Neural cell (in vitro differentiated cells): Measurements from ENCODE around the gene LRRC3.

Experiments
- EP300 ChIP-seq: fragments of 450-650 bp; conservative IDR thresholded peaks from 2 replicates; pipeline ENCODE4 v1.6.1; 2014; ENCODE audit warnings: antibody characterized with exemption, mild to moderate bottlenecking, moderate library complexity; ENCODE audit not compliant: poor library complexity, severe bottlenecking
- EZH2 ChIP-seq: fragments of 200-600, 300-800 bp; shearing (Covaris generic), sonication (generic); IDR thresholded peaks from 2 replicates; pipeline ENCODE4 v1.6.1; 2014; ENCODE audit warnings: antibody characterized with exemption, low read length, borderline replicate concordance, mild to moderate bottlenecking; ENCODE audit not compliant: insufficient read depth, poor library complexity, severe bottlenecking
- SMC3 ChIP-seq: fragments of 450-650 bp; conservative IDR thresholded peaks from 2 replicates; pipeline ENCODE4 v1.6.1; 2014; ENCODE audit warnings: antibody characterized with exemption, mild to moderate bottlenecking, moderate library complexity; ENCODE audit not compliant: poor library complexity
- TF ChIP-seq, protein P1 (sequence below): fragments of 450-650 bp; IDR thresholded peaks from 2 replicates; pipeline ENCODE4 v1.5.1; 2014; ENCODE audit warnings: antibody characterized with exemption, mild to moderate bottlenecking, moderate library complexity; ENCODE audit not compliant: poor library complexity, severe bottlenecking
- TF ChIP-seq, protein P2 (sequence below): IDR thresholded peaks from 2 replicates; pipeline ENCODE4 v1.6.1; 2012; ENCODE audit warnings: borderline replicate concordance

DNA sequence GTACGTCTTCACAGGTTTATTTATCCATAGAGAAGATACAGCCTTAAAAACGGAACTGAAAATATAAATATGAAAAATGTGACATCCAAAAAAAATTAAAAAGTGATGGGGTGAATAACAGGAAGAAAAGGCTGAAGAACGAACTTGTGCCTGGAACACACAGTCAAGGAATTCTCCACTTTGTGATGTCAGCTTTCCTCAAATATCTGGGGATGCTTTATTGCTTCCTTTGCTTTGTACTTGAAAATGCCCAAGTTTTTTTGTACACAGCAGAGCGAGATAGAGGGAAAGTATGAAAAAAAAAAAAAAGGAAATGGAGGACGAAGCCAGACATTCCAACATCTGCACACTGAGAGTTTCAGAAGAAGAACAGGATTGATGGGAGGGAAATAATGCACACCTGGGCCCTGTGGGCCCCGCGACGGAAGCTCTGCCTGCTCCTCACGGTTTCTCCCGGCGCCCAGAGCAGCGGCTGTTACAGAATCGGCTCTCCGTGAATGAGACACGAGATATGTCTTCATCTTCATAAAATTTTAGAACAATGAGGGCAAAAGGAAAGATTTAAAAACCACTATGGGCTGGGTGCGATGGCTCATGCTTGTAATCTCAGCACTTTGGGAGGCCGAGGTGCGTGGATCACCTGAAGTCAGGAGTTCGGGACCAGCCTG lies 10.0 kb upstream of the LRRC3 start:
- TF ChIP-seq, protein P1, sequence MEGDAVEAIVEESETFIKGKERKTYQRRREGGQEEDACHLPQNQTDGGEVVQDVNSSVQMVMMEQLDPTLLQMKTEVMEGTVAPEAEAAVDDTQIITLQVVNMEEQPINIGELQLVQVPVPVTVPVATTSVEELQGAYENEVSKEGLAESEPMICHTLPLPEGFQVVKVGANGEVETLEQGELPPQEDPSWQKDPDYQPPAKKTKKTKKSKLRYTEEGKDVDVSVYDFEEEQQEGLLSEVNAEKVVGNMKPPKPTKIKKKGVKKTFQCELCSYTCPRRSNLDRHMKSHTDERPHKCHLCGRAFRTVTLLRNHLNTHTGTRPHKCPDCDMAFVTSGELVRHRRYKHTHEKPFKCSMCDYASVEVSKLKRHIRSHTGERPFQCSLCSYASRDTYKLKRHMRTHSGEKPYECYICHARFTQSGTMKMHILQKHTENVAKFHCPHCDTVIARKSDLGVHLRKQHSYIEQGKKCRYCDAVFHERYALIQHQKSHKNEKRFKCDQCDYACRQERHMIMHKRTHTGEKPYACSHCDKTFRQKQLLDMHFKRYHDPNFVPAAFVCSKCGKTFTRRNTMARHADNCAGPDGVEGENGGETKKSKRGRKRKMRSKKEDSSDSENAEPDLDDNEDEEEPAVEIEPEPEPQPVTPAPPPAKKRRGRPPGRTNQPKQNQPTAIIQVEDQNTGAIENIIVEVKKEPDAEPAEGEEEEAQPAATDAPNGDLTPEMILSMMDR = no peak
- no peak for TF ChIP-seq EZH2
- no peak for TF ChIP-seq SMC3
- no peak for TF ChIP-seq EP300
- TF ChIP-seq, protein P2, sequence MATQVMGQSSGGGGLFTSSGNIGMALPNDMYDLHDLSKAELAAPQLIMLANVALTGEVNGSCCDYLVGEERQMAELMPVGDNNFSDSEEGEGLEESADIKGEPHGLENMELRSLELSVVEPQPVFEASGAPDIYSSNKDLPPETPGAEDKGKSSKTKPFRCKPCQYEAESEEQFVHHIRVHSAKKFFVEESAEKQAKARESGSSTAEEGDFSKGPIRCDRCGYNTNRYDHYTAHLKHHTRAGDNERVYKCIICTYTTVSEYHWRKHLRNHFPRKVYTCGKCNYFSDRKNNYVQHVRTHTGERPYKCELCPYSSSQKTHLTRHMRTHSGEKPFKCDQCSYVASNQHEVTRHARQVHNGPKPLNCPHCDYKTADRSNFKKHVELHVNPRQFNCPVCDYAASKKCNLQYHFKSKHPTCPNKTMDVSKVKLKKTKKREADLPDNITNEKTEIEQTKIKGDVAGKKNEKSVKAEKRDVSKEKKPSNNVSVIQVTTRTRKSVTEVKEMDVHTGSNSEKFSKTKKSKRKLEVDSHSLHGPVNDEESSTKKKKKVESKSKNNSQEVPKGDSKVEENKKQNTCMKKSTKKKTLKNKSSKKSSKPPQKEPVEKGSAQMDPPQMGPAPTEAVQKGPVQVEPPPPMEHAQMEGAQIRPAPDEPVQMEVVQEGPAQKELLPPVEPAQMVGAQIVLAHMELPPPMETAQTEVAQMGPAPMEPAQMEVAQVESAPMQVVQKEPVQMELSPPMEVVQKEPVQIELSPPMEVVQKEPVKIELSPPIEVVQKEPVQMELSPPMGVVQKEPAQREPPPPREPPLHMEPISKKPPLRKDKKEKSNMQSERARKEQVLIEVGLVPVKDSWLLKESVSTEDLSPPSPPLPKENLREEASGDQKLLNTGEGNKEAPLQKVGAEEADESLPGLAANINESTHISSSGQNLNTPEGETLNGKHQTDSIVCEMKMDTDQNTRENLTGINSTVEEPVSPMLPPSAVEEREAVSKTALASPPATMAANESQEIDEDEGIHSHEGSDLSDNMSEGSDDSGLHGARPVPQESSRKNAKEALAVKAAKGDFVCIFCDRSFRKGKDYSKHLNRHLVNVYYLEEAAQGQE = no peak
